ENCODE measurements around the gene ANO7. TPM values are rescaled to one million over a fixed set of nuclear protein-coding genes. Genes with fewer than 3 reads are reported as not detected.
A peak's percentile ranks its signal among the peaks of the same experiment; 100 is the strongest.
"Not testable (repeated sequence)": the region's sequence is repeated elsewhere in the genome, so short reads cannot be mapped to it uniquely, and the experiment has no call there.

The ANO7 gene
- total RNA-seq, 1 donor, result 1.3 TPM

- DNase-seq (ENCODE audit: low read depth in 2 of 3, low spot score in 2 of 3), result no peak
Observed at GRCh38 chr2:241189093-241189855, 797 bp downstream of the ANO7 start.

DNA sequence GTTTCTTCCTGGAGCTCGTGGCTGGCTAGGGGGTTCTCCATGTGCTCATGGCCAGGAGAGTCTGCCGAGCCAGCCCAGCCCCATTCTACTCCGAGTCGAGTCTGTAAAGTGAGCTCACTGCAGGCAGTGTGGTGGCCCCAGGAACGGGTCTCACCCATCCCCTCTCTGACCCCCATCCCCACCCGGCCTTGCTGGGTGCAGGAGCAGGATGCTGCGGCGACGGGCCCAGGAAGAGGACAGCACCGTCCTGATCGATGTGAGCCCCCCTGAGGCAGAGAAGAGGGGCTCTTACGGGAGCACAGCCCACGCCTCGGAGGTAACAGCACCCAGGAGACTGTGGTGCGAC is 1.4 kb downstream of the ANO7 start:
- no peak for DNase-seq (ENCODE audit: low read depth in 2 of 3, low spot score in 2 of 3)

DNA sequence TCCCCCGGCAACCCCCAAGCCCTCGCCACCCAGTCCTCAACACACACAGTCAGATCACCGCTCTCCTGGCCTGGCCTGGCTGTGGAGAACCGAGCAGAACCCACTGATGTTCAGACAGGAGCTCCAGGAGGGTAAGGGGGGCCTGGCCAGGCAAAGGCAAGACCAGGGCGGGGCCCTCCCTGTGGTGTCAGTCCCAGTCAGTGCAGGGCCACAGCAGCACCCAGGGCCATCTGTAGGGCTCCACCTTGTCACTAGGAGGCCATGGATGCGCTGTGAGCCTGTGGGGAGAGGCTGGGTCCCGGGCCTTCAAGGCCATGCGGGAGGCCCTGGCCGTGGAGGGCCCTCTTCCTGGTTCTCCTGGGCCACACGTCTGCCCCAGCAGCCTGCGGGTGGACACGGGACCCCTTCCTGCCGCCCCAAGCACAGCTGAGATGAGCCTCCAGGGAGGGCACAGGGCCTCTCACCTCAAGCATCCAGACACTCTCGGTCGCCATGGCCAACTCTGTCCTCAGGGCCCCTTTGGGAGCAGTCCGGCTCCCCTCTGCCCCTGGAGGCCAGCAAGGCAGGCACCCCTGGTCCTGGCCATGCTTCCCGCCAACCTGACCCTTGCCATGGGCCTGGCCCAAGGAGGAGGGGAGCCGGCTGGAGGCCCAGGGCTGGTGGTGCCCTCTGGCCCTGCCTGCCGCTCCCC is 2.0 kb downstream of the ANO7 start:
- DNase-seq (ENCODE audit: low read depth in 2 of 3, low spot score in 2 of 3), result no peak

- no peak for DNase-seq (ENCODE audit: low read depth in 2 of 3, low spot score in 2 of 3)
Observed at GRCh38 chr2:241191081-241191480, 2.6 kb downstream of the ANO7 start.

GRCh38 chr2:241193271-241193670 is 4.8 kb downstream of the ANO7 start:
- no peak for DNase-seq (ENCODE audit: low read depth in 2 of 3, low spot score in 2 of 3)

DNA sequence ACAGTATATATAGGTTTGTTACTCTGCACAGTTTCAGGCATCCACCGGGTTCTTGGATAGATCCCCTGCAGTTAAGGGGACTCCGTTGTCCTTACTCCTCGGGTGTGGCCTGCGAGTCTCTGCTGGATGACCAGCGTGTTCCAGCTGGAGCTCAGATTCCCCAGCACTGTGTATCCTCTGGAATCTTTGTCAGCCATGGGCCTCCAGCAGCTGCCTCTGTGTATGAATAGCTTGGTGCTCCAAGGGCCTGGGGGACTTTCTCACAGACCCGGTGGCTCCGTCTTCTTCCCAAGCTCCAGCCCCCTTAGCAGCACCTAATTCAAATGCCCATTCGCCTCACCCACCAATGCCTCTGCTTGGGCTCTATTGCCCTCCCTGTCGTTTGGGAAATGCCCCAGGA is 6.3 kb downstream of the ANO7 start:
- DNase-seq (ENCODE audit: low read depth in 2 of 3, low spot score in 2 of 3), result no peak

- no peak for DNase-seq (ENCODE audit: low read depth in 2 of 3, low spot score in 2 of 3)
Observed at GRCh38 chr2:241195506-241196130, 7.1 kb downstream of the ANO7 start.

GRCh38 chr2:241197246-241197645 is 8.8 kb downstream of the ANO7 start:
- DNase-seq (ENCODE audit: low read depth in 2 of 3, low spot score in 2 of 3), result not testable (repeated sequence)

DNA sequence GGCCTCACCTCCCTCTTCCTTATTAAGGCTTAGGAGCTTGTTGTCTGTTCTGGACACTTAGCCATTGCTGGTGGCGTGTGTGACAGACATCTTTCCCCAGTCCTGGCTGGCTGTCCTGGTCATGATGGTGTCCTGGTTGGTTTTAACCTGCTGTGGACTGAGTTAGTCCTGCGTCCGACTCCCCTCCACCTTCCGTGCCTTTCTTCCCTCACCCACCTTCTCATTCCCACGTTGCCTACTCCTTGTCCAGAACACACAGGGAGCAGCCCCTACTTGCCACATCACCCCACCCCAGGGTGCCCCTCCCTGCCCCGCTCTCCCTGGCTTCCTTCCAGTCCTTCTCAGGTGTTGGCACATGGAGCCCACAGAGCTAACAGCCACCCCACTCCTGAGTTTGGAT is 9.5 kb downstream of the ANO7 start:
- DNase-seq (ENCODE audit: low read depth in 2 of 3, low spot score in 2 of 3), result no peak

DNA sequence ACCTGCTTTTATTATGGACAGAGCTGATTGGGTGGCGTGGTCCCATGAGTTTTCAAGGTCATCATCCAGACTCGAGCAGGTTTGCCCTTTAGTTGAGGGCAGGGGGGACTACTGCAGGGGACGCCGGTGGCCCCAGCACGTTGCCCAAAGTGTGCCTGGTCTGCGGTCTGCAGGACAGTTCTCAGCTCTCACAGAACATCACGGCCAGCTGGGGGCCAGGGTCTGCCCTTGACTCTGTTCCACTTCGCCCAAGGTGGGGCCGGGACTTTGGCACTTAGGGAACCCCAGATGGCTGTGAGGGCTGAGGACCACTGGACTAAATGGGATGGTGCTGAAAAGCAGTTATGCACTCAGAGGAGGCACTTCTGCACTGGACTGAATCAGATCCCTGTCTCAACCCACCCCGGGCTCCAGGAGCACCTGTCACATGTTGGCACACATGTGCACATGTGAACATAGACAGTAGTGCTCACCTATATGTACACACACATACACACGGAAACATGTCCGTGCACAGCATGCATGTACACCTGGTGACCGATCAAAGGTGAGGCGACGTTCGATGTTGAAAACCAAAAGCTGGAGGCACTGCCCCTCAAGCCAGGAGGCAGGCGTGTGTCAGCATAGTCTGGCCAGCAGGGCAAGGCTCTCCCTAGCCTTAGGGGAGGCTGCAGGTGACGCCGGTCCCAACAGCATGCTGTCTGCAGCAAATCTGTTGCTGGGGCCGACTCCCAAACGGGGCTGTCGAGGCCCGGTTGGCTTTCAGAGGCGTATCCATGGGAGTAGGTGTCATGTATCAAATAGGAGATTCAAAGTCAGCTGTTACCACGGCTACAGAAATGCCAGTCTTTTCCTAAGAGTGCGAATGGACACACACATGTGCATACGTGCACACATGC is 10.2 kb downstream of the ANO7 start:
- DNase-seq (ENCODE audit: low read depth in 2 of 3, low spot score in 2 of 3), result no peak

GRCh38 chr2:241199286-241199685 is 10.8 kb downstream of the ANO7 start:
- no peak for DNase-seq (ENCODE audit: low read depth in 2 of 3, low spot score in 2 of 3)

- no peak for DNase-seq (ENCODE audit: low read depth in 2 of 3, low spot score in 2 of 3)
Observed at GRCh38 chr2:241199897-241200821, 11.7 kb downstream of the ANO7 start.

GRCh38 chr2:241200822-241201395 is 12.4 kb downstream of the ANO7 start:
- DNase-seq (ENCODE audit: low read depth in 2 of 3, low spot score in 2 of 3), result peak in 2 of 3 donors; percentile 65 to 78

GRCh38 chr2:241201445-241202267 is 13.2 kb downstream of the ANO7 start:
- no peak for DNase-seq (ENCODE audit: low read depth in 2 of 3, low spot score in 2 of 3)

GRCh38 chr2:241202268-241202585 is 13.8 kb downstream of the ANO7 start:
- no peak for DNase-seq (ENCODE audit: low read depth in 2 of 3, low spot score in 2 of 3)

- DNase-seq (ENCODE audit: low read depth in 2 of 3, low spot score in 2 of 3), result no peak
Observed at GRCh38 chr2:241202681-241203080, 14.2 kb downstream of the ANO7 start.

DNA sequence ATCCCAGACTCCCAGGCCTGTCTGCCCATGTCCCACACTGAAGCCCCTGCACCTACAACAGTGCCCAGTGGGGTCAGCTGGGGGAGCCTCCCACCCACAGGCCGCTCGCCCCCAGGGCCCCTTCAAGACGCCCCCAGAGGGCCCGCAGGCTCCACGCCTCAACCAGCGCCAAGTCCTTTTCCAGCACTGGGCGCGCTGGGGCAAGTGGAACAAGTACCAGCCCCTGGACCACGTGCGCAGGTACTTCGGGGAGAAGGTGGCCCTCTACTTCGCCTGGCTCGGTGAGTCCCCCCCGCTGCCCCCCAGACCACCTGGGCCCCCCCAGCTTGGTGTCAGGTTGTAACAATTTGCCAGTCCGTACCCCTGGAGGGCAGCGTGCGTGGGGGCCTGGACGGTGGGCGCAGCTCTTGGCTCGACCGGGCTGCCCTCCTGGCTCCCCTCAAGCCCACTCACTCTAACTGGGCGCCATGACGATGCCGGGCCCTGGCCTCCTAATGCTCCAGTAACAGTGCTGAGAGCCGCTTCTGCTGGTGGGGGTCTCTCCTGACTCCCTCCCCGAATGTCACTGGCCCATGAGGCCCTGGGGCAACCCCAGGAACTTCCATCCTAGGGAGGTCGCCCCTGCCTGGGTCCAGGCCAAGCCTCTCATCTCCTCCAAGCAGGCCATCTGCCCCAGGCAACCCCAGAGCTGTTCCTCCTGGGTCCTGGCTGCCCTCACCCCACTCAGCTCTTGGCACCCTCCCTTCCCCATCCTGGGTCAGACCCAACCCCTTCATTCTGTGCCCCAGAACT is 14.9 kb downstream of the ANO7 start:
- no peak for DNase-seq (ENCODE audit: low read depth in 2 of 3, low spot score in 2 of 3)

- no peak for DNase-seq (ENCODE audit: low read depth in 2 of 3, low spot score in 2 of 3)
Observed at GRCh38 chr2:241204010-241204384, 15.5 kb downstream of the ANO7 start.
